ENCODE data around the gene CLINT1.
"Not testable (repeated sequence)": the region's sequence is repeated elsewhere in the genome, so short reads cannot be mapped to it uniquely, and the experiment has no call there.

DNA sequence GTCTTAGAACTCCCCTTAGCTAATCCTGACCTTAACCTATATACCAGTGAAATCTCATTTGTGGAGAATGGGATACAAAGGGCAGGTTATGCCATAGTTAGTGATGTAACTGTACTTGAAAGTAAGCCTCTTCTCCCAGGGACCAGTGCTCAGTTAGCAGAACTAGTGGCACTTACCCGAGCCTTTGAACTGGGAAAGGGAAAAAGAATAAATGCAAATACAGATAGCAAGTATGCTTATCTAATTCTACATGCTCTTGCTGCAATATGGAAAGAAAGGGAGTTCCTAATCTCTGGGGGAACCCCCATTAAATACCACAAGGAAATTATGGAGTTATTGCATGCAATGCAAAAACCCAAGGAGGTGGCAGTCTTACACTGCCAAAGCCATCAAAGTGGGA lies 26.1 kb upstream of the CLINT1 start:
- TF ChIP-seq, protein P1, sequence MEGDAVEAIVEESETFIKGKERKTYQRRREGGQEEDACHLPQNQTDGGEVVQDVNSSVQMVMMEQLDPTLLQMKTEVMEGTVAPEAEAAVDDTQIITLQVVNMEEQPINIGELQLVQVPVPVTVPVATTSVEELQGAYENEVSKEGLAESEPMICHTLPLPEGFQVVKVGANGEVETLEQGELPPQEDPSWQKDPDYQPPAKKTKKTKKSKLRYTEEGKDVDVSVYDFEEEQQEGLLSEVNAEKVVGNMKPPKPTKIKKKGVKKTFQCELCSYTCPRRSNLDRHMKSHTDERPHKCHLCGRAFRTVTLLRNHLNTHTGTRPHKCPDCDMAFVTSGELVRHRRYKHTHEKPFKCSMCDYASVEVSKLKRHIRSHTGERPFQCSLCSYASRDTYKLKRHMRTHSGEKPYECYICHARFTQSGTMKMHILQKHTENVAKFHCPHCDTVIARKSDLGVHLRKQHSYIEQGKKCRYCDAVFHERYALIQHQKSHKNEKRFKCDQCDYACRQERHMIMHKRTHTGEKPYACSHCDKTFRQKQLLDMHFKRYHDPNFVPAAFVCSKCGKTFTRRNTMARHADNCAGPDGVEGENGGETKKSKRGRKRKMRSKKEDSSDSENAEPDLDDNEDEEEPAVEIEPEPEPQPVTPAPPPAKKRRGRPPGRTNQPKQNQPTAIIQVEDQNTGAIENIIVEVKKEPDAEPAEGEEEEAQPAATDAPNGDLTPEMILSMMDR (IDR thresholded peaks at IDR 0.05; ENCODE audit: low read length), result not testable (repeated sequence)
- not testable (repeated sequence) for TF ChIP-seq EZH2 (IDR thresholded peaks at IDR 0.05; ENCODE audit: borderline replicate concordance, low read length)

Data from OCI-LY1 (cell line).